SK-N-SH (cell line): ENCODE results near the gene CCDC169.

Source experiments
- CTCF ChIP-seq: fragments of 200-600 bp; sonication (generic); IDR thresholded peaks from 2 replicates; pipeline ENCODE4 v1.6.1; 2017; ENCODE audit warnings: antibody characterized with exemption, mild to moderate bottlenecking, moderate library complexity
- EP300 ChIP-seq, 2 experiments: IDR thresholded peaks; 2 replicates each; pipeline versions ENCODE4 v1.4.0 to v1.6.1; 2012; ENCODE audit warnings: borderline replicate concordance in 1 of 2, low read depth in 1 of 2, low read length in 1 of 2
- EZH2phosphoT487 ChIP-seq: fragments of 200-600 bp; sonication (generic); IDR thresholded peaks from 2 replicates; pipeline ENCODE4 v1.6.1; 2017; ENCODE audit warnings: low read depth, mixed run types, mild to moderate bottlenecking, antibody characterized with exemption, moderate library complexity, borderline replicate concordance
- FOXJ3 ChIP-seq: sonication (generic); formaldehyde crosslinking; IDR thresholded peaks from 2 replicates; pipeline ENCODE4 v1.5.1; 2020; ENCODE audit warnings: mild to moderate bottlenecking, missing genetic modification reagents
- FOXM1 ChIP-seq: IDR thresholded peaks from 2 replicates; pipeline ENCODE4 v1.4.0; 2012; ENCODE audit warnings: low read depth, mild to moderate bottlenecking
- GABPA ChIP-seq: IDR thresholded peaks from 2 replicates; pipeline ENCODE4 v1.4.0; 2012; ENCODE audit warnings: low read depth, mild to moderate bottlenecking
- GATA2 ChIP-seq: sonication (generic); formaldehyde crosslinking; IDR thresholded peaks from 2 replicates; pipeline ENCODE4 v1.5.0; 2020; ENCODE audit warnings: mild to moderate bottlenecking, missing genetic modification reagents
- JUND ChIP-seq: IDR thresholded peaks from 2 replicates; pipeline ENCODE4 v1.4.0; 2012
- MAX ChIP-seq: IDR thresholded peaks from 2 replicates; pipeline ENCODE4 v1.4.0; 2012; ENCODE audit warnings: low read depth
- PBX3 ChIP-seq: IDR thresholded peaks from 2 replicates; pipeline ENCODE4; 2012
- RAD21 ChIP-seq: IDR thresholded peaks from 2 replicates; pipeline ENCODE4 v1.6.1; 2012; ENCODE audit warnings: mild to moderate bottlenecking, low read length
- SIN3A ChIP-seq: IDR thresholded peaks from 2 replicates; pipeline ENCODE4 v1.6.1; 2012; ENCODE audit warnings: low read depth, mild to moderate bottlenecking, low read length, moderate library complexity, borderline replicate concordance
- YY1 ChIP-seq: IDR thresholded peaks from 2 replicates; pipeline ENCODE4 v1.4.0; 2012; ENCODE audit warnings: low read depth, mild to moderate bottlenecking

- no peak for TF ChIP-seq PBX3
- TF ChIP-seq FOXM1, result no peak
- no peak for TF ChIP-seq CTCF
- TF ChIP-seq EP300 (IDR thresholded peaks at IDR 0.05; ENCODE audit: borderline replicate concordance in 1 of 2, low read depth in 1 of 2, low read length in 1 of 2), result no peak
- no peak for TF ChIP-seq GABPA
- no peak for TF ChIP-seq YY1
- no peak for TF ChIP-seq GATA2 (CRISPR knock-in tag)
- TF ChIP-seq MAX, result no peak
- TF ChIP-seq RAD21, result no peak
- TF ChIP-seq EZH2phosphoT487, result no peak
- no peak for TF ChIP-seq FOXJ3 (CRISPR knock-in tag)
- TF ChIP-seq JUND, result no peak
- TF ChIP-seq SIN3A, result no peak
Observed at GRCh38 chr13:36244990-36245389, 52.6 kb downstream of the CCDC169 start.
